ENCODE data around the gene AKAP7. TPM values are rescaled to one million over a fixed set of nuclear protein-coding genes. Genes with fewer than 3 reads are reported as not detected.
"Not testable (repeated sequence)": the region's sequence is repeated elsewhere in the genome, so short reads cannot be mapped to it uniquely, and the experiment has no call there.

Gene AKAP7
- total RNA-seq, 6 donors from 2014 or later = 2.4 to 11.3 (median 7.1) TPM

- Histone ChIP-seq H3K27me3 (no peaks in the 10 kb centered on the region), H3K4me3 (no peak overlapping the region), H3K27ac (no peak overlapping the region), H3K4me1 (no peaks in the 10 kb centered on the region), H3K9me3 (no peaks in the 10 kb centered on the region), H3K36me3 (no peaks in the 10 kb centered on the region)
- no peak for DNase-seq
- TF ChIP-seq EP300 (IDR thresholded peaks at IDR 0.05) (no peak), POLR2A (IDR thresholded peaks at IDR 0.05) (no peak), POLR2AphosphoS5 (IDR thresholded peaks at IDR 0.05) (no peak)
- TF ChIP-seq, protein P1, sequence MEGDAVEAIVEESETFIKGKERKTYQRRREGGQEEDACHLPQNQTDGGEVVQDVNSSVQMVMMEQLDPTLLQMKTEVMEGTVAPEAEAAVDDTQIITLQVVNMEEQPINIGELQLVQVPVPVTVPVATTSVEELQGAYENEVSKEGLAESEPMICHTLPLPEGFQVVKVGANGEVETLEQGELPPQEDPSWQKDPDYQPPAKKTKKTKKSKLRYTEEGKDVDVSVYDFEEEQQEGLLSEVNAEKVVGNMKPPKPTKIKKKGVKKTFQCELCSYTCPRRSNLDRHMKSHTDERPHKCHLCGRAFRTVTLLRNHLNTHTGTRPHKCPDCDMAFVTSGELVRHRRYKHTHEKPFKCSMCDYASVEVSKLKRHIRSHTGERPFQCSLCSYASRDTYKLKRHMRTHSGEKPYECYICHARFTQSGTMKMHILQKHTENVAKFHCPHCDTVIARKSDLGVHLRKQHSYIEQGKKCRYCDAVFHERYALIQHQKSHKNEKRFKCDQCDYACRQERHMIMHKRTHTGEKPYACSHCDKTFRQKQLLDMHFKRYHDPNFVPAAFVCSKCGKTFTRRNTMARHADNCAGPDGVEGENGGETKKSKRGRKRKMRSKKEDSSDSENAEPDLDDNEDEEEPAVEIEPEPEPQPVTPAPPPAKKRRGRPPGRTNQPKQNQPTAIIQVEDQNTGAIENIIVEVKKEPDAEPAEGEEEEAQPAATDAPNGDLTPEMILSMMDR (IDR thresholded peaks at IDR 0.05) = no peak
- no peak for ATAC-seq (ENCODE audit: low FRiP score in 2 of 2)
- 81% methylated on average over 1 of the region's 1 CpG for WGBS, 2 donors
Measured at GRCh38 chr6:131321589-131321988, 186.3 kb downstream of the AKAP7 start.

- Histone ChIP-seq H3K4me1 (no peaks in the 10 kb centered on the region), H3K36me3 (no peaks in the 10 kb centered on the region), H3K9me3 (no peaks in the 10 kb centered on the region), H3K4me3 (peak overlapping the region in 1 of 4 donors; percentile 7), H3K27me3 (no peaks in the 10 kb centered on the region), H3K27ac (no peak overlapping the region)
- TF ChIP-seq POLR2A (IDR thresholded peaks at IDR 0.05) (no peak), EP300 (IDR thresholded peaks at IDR 0.05) (no peak), POLR2AphosphoS5 (IDR thresholded peaks at IDR 0.05) (no peak)
- TF ChIP-seq, protein P1 (IDR thresholded peaks at IDR 0.05) = no peak
- WGBS, 2 donors = 46 to 65% methylated on average over 1 of the region's 1 CpG
- ATAC-seq (ENCODE audit: low FRiP score in 2 of 2) (no peak), DNase-seq (no peak)
Measured at GRCh38 chr6:131322125-131322524, 186.9 kb downstream of the AKAP7 start.

DNA sequence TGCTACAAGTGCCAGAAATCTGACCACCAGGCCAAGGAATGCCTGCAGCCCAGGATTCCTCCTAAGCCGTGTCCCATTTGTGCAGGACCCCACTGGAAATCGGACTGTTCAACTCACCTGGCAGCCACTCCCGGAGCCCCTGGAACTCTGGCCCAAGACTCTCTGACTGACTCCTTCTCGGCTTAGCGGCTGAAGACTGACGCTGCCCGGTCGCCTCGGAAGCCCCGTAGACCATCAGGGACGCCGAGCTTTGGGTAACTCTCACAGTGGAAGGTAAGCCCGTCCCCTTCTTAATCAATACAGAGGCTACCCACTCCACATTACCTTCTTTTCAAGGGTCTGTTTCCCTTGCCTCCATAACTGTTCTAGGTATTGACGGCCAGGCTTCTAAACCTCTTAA lies 190.4 kb downstream of the AKAP7 start:
- ATAC-seq (ENCODE audit: low FRiP score in 2 of 2); H3K27me3 ChIP-seq; H3K36me3 ChIP-seq; H3K9me3 ChIP-seq; H3K4me1 ChIP-seq: not testable (repeated sequence)
- 58 to 92% methylated on average over 12 to 14 of the region's 14 CpGs for WGBS, 2 donors
- Histone ChIP-seq H3K27ac (peak overlapping the region; percentile 53 to 88 (median 68)), H3K4me3 (peak overlapping the region in 3 of 4 donors; percentile 31 to 45 (median 43))
- TF ChIP-seq POLR2A (IDR thresholded peaks at IDR 0.05) = peak in 1 of 4 donors; percentile 41
- DNase-seq = peak in 1 of 2 donors; percentile 39

DNA sequence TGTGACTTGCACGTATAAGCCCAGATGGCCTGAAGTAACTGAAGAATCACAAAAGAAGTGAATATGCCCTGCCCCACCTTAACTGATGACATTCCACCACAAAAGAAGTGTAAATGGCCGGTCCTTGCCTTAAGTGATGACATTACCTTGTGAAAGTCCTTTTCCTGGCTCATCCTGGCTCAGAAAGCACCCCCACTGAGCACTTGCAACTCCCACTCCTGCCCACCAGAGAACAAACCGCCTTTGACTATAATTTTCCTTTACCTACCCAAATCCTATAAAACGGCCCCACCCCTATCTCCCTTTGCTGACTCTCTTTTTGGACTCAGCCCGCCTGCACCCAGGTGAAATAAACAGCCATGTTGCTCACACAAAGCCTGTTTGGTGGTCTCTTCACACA lies 193.5 kb downstream of the AKAP7 start:
- 66 to 67% methylated on average over 5 of the region's 5 CpGs for WGBS, 2 donors
- not testable (repeated sequence) for H3K4me1 ChIP-seq; H3K36me3 ChIP-seq; H3K9me3 ChIP-seq; ATAC-seq (ENCODE audit: low FRiP score in 2 of 2); H3K27me3 ChIP-seq; DNase-seq
- peak overlapping the region in 2 of 4 donors; percentile 44 to 88 for H3K27ac ChIP-seq
- peak overlapping the region in 1 of 4 donors; percentile 45 for H3K4me3 ChIP-seq

GRCh38 chr6:131331151-131331550 lies 195.9 kb downstream of the AKAP7 start:
- 48 to 61% methylated on average over 3 of the region's 3 CpGs for WGBS, 2 donors
- ATAC-seq (ENCODE audit: low FRiP score in 2 of 2) (peak in 1 of 2 donors; percentile 77), DNase-seq (no peak)
- TF ChIP-seq EP300 (IDR thresholded peaks at IDR 0.05) = no peak
- TF ChIP-seq, protein P1 (IDR thresholded peaks at IDR 0.05) = no peak
- peak in 1 of 4 donors; percentile 35 for TF ChIP-seq POLR2A (IDR thresholded peaks at IDR 0.05)
- TF ChIP-seq POLR2AphosphoS5 (IDR thresholded peaks at IDR 0.05) = no peak
- peaks cover 0 to 8% (median 3%) of the 10 kb centered on the region in 4 donors for H3K4me1 ChIP-seq
- H3K27ac ChIP-seq = peak overlapping the region in 2 of 4 donors; percentile 21 to 54
- H3K36me3 ChIP-seq = no peaks in the 10 kb centered on the region
- H3K27me3 ChIP-seq = no peaks in the 10 kb centered on the region
- no peaks in the 10 kb centered on the region for H3K9me3 ChIP-seq
- H3K4me3 ChIP-seq = no peak overlapping the region
